Stimulated activated CD8-positive, alpha-beta memory T cell treated with anti-CD3 and anti-CD28 coated beads, Interleukin-12 subunit alpha, Interleukin-12 subunit beta, amount 100 ng/mL, for 24 hours (primary cell): ENCODE data around the gene HSPA9.
"Not testable (repeated sequence)": the region's sequence is repeated elsewhere in the genome, so short reads cannot be mapped to it uniquely, and the experiment has no call there.

Source experiments
- DNase-seq: peaks from one replicate; pipeline ENCODE4 v3.0.0-alpha.2; 2020; ENCODE audit errors: extremely low read depth

The HSPA9 gene

DNA sequence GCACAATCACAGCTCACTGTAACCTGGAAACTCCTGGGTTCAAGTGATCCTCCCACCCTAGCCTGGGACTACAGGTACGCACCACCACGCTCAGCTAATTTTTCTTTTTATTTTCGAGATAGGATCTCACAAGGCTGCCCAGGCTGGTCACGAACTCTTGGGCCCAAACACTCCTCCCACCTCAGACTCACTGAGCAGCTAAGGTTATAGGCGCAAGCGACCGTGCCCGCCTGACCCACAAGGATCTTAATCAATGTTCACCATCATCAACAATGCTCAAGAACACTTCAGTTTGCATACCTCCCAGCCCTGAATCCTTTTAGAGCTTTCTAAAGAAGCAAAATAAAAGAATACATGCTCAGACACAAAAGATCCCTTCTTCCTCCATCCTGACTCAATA, 45.4 kb downstream of the HSPA9 start:
- no peak for DNase-seq

DNA sequence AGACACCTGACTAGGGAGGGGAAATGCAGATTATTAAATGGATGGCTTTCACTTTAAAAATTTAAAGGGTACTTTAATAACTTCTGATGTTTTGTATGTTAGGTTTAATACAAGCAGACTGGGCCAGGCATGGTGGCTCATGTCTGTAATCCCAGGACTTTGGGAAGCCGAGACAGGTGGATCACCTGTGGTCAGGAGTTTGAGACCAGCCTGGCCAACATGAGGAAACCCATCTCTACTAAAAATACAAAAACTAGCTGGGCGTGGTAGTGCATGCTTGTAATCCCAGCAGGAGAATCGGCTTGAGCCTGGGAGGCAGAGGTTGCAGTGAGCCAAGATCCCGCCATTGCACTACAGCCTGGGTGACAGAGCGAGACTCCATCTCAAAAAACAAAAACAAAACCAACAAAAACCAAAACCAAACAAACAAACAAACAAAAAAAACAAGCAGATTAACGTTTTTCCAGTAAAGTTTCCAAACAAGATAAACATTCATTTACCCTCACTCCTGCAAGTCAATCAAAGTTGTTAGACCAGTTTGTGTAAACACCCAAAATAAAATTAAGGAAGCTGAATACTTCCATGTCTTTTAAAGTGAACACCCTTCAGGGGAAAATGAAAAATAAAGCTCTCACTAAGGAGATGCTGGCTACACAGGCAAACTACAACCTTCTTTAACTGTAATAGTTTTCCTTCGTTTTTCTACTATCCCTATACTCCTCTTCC, 46.3 kb downstream of the HSPA9 start:
- DNase-seq: no peak

- no peak for DNase-seq
Measured at GRCh38 chr5:138528208-138528607, 47.0 kb downstream of the HSPA9 start.

GRCh38 chr5:138527170-138527569, 48.0 kb downstream of the HSPA9 start:
- DNase-seq: no peak

DNA sequence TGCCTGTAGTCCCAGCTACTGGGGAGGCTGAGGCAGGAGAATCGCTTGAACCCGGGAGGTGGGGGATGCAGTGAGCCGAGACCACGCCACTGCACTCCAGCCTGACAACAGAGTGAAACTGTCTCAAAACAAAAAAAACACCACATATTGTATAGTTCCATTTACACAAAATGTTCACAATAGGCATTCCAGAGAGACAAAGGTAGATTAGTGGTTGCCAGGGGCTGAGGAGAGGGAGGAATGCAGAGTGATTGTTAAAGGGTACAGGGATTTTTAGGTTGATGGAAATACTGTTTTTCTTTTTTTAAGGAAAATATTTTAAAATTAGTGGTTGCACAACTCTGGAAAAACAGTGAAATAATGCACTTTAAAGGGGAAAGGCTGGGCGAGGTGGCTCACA, 51.8 kb downstream of the HSPA9 start:
- no peak for DNase-seq

GRCh38 chr5:138520971-138521370, 54.2 kb downstream of the HSPA9 start:
- DNase-seq: no peak

- DNase-seq: no peak
Measured at GRCh38 chr5:138517437-138517836, 57.8 kb downstream of the HSPA9 start.

- DNase-seq: no peak
Measured at GRCh38 chr5:138515556-138516245, 59.5 kb downstream of the HSPA9 start.

DNA sequence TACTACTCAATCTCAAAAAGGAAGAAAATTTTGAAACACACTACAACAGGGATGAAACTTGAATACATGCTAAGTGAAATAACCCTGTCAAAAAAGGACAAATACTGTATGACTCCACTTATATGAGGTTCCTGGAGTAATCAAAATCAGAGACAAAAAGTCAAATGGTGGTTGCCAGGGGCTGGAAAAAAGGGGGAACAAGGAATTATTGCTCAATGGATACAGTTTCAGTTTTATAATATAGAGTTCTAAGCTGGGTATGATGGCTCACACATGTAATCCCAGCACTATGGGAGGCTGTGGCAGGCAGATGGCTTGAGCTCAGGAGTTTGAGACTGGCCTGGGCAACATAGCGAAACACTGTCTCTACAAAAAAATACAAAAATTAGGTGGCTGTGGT, 61.2 kb downstream of the HSPA9 start:
- DNase-seq: no peak

DNA sequence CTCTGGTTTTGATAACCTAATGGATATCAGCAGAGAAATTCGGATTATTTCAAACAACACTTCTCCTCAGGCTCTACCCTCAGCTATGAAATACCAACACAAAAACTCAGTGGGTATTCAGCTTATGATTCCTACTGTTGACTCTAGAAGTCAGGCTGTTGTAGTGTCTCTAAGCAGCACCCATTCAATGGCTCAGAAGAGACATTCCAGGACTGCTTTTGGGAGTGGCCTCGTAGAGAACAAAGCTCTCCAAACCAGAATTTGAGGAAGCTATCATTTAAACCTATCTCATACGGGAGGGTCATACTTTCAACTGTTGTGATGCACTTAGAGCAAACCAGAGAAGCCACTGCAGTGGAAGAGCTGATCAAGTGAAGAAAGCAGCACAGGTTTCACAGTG, 66.2 kb downstream of the HSPA9 start:
- no peak for DNase-seq

DNA sequence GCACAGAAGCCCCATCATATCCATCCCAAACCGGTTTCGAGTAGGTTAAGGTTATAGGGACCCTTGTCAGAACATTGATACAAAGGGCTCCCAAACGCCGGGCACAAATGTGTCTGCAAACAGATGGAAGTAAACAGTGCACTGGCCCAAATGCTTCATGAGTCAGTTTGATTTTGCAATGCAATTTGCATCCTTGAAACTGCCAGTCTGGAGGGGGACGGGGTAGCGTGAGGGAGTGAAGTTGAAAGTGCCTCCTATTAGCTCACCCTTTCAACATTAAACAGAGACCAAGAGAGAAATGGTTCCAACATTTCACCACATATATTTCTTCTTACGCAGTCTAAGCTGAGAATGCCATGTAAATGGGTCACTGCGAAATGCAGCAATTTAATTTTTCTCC, 67.7 kb downstream of the HSPA9 start:
- not testable (repeated sequence) for DNase-seq

GRCh38 chr5:138506370-138507306, 68.6 kb downstream of the HSPA9 start:
- DNase-seq: no peak

DNA sequence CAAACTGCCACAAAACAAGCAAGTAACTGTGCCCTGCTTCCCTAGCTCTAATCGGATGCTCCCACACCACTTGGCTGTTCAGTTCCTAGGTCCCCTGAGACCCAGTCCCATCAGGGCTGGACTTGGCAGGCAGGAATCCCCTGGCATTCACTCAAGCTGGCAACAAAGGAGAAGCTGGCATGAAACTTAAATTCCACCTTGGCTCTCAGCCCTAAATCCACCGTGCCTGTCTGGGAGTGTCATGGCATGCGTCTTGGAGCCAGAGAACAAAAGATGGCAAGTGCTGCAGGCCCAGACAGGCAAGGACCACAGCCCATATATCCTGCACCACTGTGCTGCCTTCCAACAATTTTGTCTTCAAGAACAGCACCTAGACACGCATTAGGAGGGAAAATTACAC, 70.4 kb downstream of the HSPA9 start:
- no peak for DNase-seq
